Hepatic stellate cell (primary cell): ENCODE results near the gene ZCRB1.
"Not testable (repeated sequence)": the region's sequence is repeated elsewhere in the genome, so short reads cannot be mapped to it uniquely, and the experiment has no call there.

Experiments used
- DNase-seq: peaks from one replicate; pipeline ENCODE4 v3.0.0; 2011; ENCODE audit warnings: low spot score

The ZCRB1 gene

GRCh38 chr12:42325653-42326474, at the start of gene ZCRB1, which contains the start of gene PPHLN1:
Gene ZCRB1, minus strand, starts transcription at chr12:42326094. Its CDS starts 1,992 bp downstream, at chr12:42324102.
Gene PPHLN1, plus strand, starts transcription at chr12:42326167. Its CDS starts 9,736 bp downstream, at chr12:42335903.
- DNase-seq = peak; percentile 72

- DNase-seq = no peak
Observed at GRCh38 chr12:42373669-42374068, 47.8 kb upstream of the ZCRB1 start.

DNA sequence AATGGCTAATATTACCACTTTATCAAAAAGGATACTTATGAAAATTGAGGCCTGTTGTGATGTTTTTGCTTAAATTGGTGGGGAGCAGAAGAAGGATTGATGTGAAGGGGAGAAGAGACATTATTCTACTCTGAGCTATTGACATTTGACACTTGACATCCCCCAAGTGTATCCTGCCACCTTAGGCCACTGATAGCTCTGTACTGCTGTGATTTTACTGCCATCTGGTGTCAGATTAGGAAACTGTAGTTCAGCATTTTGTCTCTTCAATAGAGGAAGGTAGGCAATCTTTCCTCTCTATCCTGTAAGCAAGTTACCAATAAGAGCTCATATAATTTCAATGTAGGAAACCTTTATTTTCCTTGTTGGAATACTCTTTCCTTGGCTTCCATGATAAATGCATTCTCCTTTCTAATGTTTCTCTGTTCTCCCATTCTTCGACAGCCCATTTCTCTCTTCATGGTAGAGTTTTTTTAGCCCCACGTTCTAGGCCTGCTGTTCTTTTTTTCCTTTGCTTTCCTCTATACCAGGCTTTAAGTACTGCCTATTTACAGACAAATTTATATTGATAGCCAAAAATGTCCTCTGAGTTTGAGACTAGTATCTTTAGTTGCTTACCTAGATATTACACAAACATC, 46.4 kb upstream of the ZCRB1 start:
- DNase-seq = peak; percentile 34

DNA sequence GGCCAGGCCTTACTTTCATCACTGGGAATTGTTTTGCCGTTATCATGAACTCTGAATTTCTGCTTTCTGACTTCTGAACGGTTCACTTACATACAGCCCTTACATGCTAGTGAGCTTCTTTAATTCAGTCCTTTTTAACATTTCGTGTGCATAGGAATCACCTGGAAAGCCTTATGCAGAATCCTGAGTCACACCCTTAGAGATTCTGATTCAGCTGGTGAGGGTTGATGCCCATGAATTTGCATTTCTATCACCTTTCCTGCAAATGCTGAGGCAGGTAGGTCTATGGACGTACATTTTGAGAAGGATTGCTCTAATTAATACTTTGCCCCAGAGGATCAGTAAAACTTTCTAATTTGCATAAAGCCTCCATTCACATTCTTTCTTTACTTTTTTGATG, 44.1 kb upstream of the ZCRB1 start:
- no peak for DNase-seq

- DNase-seq = no peak
Observed at GRCh38 chr12:42365486-42365885, 39.6 kb upstream of the ZCRB1 start.

GRCh38 chr12:42364692-42365091, 38.8 kb upstream of the ZCRB1 start:
- no peak for DNase-seq

DNA sequence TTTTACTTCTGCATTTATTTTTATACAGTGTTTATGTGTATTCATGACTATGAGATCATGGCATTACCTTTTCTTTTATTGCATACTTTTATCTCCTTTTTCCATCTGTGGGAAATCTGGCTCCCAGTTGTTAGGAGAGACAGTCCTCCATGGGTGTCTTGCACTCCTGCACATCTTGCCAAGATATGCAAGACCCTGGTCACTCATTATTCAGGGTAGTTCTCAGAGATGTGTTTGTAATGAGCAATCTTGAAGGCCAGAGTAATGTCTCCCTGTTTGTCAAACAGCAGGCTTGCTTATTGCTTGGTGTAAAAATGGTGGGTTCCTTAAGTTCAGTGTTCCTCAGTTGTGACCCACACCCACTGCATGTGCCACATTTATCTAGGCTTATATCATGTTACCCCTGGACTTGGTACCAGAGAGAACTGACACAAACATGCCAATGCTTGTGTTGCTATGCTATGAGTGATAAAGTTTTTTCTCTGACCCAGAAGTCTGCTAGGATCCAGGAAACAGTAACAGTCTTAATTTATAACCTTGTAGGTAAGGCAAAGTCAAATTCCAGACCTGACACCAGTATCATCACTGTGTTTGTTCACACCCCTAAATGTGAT, 36.9 kb upstream of the ZCRB1 start:
- DNase-seq = no peak

DNA sequence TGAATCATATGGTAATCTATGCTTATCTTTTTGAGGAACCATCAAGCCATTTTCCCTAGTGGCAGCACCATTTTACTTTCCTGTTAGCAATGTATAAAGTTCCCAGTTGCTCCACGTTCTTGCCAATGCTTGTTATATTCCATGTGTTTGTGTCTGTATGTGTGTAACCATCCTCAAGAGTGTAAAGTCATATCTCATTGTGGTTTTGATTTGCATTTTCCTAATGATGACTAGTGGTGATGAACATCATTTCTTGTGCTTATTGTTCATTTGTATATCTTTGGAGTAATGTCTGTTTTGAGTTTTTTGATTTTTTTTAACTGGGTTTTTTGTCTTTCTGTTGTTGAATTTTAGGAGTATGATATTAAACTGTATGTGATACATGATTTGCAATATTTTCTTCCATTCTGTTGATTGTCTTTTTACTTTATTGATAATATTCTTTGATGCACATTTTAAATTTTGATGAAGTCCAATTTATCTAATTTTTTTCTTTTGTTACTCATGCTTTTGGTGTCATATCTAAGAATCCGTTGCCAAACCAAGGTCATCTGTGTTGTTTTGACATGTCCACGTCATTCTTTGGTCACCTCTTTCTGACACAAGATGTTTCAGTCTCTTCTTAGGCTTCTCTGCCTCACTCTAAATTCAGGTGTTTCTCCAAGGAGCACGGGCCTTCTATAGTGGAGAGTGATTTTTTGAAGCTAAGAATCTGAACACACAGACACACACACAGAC, 36.2 kb upstream of the ZCRB1 start:
- no peak for DNase-seq

GRCh38 chr12:42360747-42361403, 35.0 kb upstream of the ZCRB1 start:
- DNase-seq = no peak

GRCh38 chr12:42356344-42356743, 30.4 kb upstream of the ZCRB1 start:
- DNase-seq = no peak

GRCh38 chr12:42350021-42350407, 24.1 kb upstream of the ZCRB1 start:
- not testable (repeated sequence) for DNase-seq

DNA sequence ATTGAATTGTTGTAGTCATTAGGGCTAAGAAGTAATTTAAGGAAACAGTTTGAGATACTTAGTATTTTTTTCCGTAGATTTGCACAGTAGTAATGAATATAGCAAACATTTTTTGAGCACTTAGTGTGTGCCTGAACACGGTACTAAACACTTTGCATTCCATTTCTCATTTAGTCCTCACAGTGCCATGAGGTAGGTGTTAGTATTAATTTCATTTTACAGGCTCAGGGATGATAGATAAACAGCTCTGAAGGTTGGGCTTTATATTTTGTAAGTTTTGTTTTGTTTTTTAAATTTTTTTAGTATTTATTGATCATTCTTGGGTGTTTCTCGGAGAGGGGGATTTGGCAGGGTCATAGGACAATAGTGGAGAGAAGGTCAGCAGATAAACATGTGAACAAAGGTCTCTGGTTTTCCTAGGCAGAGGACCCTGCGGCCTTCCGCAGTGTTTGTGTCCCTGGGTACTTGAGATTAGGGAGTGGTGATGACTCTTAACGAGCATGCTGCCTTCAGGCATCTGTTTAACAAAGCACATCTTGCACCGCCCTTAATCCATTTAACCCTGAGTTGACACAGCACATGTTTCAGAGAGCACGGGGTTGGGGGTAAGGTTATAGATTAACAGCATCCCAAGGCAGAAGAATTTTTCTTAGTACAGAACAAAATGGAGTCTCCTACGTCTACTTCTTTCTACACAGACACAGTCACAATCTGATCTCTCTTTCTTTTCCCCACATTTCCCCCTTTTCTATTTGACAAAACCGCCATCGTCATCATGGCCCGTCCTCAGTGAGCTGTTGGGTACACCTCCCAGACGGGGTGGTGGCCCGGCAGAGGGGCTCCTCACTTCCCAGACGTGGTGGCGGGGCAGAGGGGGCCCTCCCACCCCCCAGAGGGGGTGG, 23.5 kb upstream of the ZCRB1 start:
- DNase-seq = not testable (repeated sequence)

GRCh38 chr12:42346403-42347002, 20.6 kb upstream of the ZCRB1 start:
- DNase-seq = no peak

DNA sequence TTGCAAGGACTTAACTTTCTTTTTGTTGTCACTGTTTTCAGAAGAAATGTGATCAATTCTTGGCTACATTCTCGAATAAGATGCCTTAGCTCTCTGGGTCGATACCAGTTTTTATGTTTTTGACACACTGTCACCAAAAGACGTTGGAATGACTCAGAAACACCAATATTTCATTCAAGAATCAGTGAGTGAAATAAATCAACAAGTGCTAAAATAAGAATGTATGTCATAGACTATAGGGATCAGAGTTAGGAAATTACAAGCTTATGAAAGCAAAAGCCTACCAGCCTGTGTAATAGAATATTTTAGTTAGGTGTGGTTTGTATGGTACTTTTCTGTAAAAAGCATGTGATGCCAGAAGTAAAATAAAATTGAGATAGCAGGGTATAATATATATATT, 17.8 kb upstream of the ZCRB1 start:
- no peak for DNase-seq

DNA sequence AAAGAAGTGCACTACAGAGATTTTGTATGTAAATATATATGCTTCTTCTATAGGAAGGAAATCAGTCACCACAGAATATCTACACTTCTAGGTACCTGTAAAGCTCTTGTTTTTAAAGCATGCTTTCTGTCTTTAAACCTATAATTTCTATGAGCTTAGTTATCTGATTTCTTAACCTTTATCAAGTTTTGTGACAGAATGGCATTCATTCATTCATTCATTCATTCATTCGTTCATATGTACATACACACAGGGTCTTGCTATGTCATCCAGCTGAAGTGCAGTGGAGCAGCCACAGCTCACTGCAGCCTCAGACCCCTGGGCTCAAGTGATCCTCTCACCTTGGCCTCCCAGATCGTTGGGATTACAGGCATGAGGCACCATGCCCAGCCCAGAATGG, 16.1 kb upstream of the ZCRB1 start:
- DNase-seq = no peak

DNA sequence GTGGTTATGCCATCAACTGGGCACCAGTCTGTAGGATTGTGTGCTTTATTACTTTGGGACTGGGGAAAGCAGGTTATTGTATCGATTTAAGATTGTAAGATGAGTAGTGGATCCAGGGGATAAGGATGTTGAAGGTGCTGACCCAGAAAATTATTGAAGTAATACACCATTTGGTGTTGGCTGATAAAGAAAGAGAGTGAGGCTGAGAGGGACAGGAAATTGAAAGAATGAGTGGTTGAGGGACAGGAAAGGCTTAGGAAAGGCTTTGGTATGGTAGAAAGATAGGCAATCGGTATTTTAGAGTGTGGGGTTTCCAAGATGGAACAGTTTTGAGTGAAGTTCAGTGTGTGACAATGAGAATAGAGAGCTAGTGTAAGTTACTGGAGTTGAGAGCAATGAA, 12.4 kb upstream of the ZCRB1 start:
- no peak for DNase-seq

GRCh38 chr12:42336286-42336685, 10.4 kb upstream of the ZCRB1 start:
- DNase-seq = no peak

- DNase-seq = peak; percentile 44
Observed at GRCh38 chr12:42332301-42333285, 6.7 kb upstream of the ZCRB1 start.

GRCh38 chr12:42330097-42330496, 4.2 kb upstream of the ZCRB1 start:
- not testable (repeated sequence) for DNase-seq
